Glutamatergic neuron (in vitro differentiated cells): ENCODE results near the gene ADAMTS16. TPM values are rescaled to one million over a fixed set of nuclear protein-coding genes. Genes with fewer than 3 reads are reported as not detected.

ENCODE experiments used
- DNase-seq: peaks from one replicate; pipeline ENCODE4 v3.0.0; 2022
- H3K27ac Mint-ChIP-seq: one replicate; pipeline ENCODE4 v1.8.0; 2020; ENCODE audit warnings: mild to moderate bottlenecking, mixed read lengths, inconsistent platforms; ENCODE audit not compliant: unreplicated experiment
- H3K27me3 Mint-ChIP-seq: one replicate; pipeline ENCODE4 v1.8.0; 2020; ENCODE audit warnings: mild to moderate bottlenecking, moderate library complexity, mixed read lengths, inconsistent platforms; ENCODE audit not compliant: unreplicated experiment
- H3K36me3 Mint-ChIP-seq: one replicate; pipeline ENCODE4 v1.8.0; 2020; ENCODE audit warnings: mild to moderate bottlenecking, mixed read lengths, inconsistent platforms; ENCODE audit not compliant: unreplicated experiment
- H3K4me1 Mint-ChIP-seq: one replicate; pipeline ENCODE4 v1.8.0; 2020; ENCODE audit warnings: mild to moderate bottlenecking, low read depth, mixed read lengths, inconsistent platforms; ENCODE audit not compliant: unreplicated experiment
- H3K4me3 Mint-ChIP-seq: one replicate; pipeline ENCODE4 v1.8.0; 2020; ENCODE audit warnings: mild to moderate bottlenecking, mixed read lengths, inconsistent platforms; ENCODE audit not compliant: unreplicated experiment
- H3K9me3 Mint-ChIP-seq: one replicate; pipeline ENCODE4 v1.8.0; 2020; ENCODE audit warnings: mild to moderate bottlenecking, moderate library complexity, mixed read lengths, inconsistent platforms; ENCODE audit not compliant: unreplicated experiment
- total RNA-seq: library from RNA; stranded (reverse); fragmentation: NEBNext Ultra II Directional; extraction: Animal tissue kit (Norgen Biotek cat#: 25700); gene quantifications from one replicate; pipeline ENCODE4 v1.2.1, GENCODE V29; 2021; ENCODE audit not compliant: unreplicated experiment
- TF ChIP-seq, protein P1 (sequence below): fragments of 200-600 bp; sonication (generic); IDR thresholded peaks from one replicate; pipeline ENCODE4 v1.5.0; 2021; ENCODE audit not compliant: partially characterized antibody, unreplicated experiment

Gene ADAMTS16
- total RNA-seq, 1 donor from 2014 or later = 4.8 TPM

DNA sequence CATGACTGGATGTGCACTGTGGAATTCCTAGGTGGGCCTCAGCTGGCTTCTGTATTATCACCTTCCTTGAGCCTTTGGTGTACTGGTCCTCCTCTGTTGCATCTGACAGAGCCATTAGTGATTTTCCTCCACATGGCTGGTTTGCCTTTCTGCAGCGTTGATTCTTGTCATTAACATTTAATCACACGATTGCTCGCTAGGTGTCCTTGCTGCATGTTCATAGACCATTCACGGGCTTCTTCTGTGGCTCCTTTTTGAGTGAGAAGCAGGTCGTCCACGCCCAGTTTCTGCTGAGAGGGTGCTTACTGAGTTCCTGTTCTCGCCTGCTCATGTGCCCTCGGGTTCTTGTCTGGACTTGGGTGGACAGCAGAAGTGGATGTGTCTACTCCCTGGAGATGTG lies 29.3 kb downstream of the ADAMTS16 start:
- no peaks in the 10 kb centered on the region for H3K36me3 Mint-ChIP-seq
- no peak for DNase-seq
- TF ChIP-seq, protein P1, sequence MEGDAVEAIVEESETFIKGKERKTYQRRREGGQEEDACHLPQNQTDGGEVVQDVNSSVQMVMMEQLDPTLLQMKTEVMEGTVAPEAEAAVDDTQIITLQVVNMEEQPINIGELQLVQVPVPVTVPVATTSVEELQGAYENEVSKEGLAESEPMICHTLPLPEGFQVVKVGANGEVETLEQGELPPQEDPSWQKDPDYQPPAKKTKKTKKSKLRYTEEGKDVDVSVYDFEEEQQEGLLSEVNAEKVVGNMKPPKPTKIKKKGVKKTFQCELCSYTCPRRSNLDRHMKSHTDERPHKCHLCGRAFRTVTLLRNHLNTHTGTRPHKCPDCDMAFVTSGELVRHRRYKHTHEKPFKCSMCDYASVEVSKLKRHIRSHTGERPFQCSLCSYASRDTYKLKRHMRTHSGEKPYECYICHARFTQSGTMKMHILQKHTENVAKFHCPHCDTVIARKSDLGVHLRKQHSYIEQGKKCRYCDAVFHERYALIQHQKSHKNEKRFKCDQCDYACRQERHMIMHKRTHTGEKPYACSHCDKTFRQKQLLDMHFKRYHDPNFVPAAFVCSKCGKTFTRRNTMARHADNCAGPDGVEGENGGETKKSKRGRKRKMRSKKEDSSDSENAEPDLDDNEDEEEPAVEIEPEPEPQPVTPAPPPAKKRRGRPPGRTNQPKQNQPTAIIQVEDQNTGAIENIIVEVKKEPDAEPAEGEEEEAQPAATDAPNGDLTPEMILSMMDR = no peak
- peaks cover 4% of the 10 kb centered on the region for H3K9me3 Mint-ChIP-seq
- no peak overlapping the region for H3K4me3 Mint-ChIP-seq
- no peak overlapping the region for H3K27ac Mint-ChIP-seq
- no peaks in the 10 kb centered on the region for H3K27me3 Mint-ChIP-seq
- H3K4me1 Mint-ChIP-seq = no peaks in the 10 kb centered on the region

DNA sequence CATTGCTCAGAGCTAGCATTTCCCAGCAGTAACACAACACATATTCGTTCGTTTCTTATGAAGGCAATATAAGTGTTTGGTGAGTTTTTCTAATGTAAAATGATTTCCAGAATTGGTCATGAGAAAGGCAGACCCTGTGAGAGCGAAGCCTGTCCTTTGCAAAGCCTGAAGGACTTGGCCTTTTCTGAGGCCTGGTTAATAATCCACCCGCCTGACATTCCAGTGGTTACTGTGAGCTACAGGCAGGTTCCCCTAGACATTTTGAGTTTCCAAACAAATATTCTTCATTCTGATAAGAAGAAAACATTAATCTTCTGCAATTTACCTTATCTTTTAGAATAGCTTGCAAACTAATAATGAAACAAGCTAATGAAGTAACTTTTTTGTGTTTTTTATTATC lies 38.0 kb downstream of the ADAMTS16 start:
- no peak for DNase-seq
- peaks cover 4% of the 10 kb centered on the region for H3K9me3 Mint-ChIP-seq
- H3K4me3 Mint-ChIP-seq = no peak overlapping the region
- H3K27me3 Mint-ChIP-seq = peaks cover 3% of the 10 kb centered on the region
- no peak overlapping the region for H3K27ac Mint-ChIP-seq
- peaks cover 3% of the 10 kb centered on the region for H3K4me1 Mint-ChIP-seq
- no peaks in the 10 kb centered on the region for H3K36me3 Mint-ChIP-seq
- TF ChIP-seq, protein P1 = no peak

DNA sequence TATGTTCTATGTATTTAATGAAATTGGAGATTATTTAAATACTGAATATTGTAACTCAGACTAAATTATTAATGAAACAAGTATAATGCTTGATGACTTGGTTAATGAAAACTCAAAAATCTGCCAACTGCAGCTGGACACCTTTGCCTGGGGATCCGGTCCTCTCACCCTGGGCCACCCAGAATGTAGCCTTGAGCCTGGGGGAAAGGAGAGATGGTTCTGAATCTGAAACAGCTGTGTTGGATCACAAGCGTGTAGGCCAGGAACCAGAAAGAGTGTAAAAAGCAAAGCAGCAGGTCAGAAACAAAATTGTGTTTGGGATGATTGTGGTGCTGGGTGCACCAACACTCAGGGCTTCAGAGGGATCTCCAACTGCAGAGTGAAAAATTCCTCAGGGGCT lies 38.5 kb downstream of the ADAMTS16 start:
- DNase-seq = no peak
- Mint-ChIP-seq H3K27ac (no peak overlapping the region), H3K9me3 (peaks cover 5% of the 10 kb centered on the region), H3K4me1 (peaks cover 5% of the 10 kb centered on the region), H3K27me3 (peaks cover 3% of the 10 kb centered on the region), H3K36me3 (no peaks in the 10 kb centered on the region), H3K4me3 (no peak overlapping the region)
- TF ChIP-seq, protein P1 = no peak

DNA sequence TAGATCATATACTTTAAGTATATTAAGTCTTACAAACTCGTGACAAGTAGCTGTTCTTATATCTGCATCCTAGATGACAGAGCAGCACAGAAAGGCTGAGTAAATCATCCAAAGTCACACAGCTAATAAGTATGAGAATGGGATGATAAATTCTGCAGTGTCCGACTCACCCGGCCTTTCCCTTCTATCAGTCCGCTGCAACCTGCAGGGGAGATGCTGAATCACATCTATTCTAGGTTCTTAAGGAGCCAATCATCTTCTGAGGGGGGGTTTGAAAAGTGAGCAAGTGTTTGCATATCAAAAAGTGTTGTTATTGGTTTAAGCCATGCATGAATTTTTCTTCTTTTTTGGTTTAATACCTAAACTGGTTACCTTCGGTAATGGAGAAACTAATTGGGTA lies 38.9 kb downstream of the ADAMTS16 start:
- H3K4me3 Mint-ChIP-seq = no peak overlapping the region
- no peaks in the 10 kb centered on the region for H3K36me3 Mint-ChIP-seq
- TF ChIP-seq, protein P1 = no peak
- DNase-seq = no peak
- no peak overlapping the region for H3K27ac Mint-ChIP-seq
- H3K9me3 Mint-ChIP-seq = peaks cover 5% of the 10 kb centered on the region
- peaks cover 3% of the 10 kb centered on the region for H3K27me3 Mint-ChIP-seq
- peaks cover 5% of the 10 kb centered on the region for H3K4me1 Mint-ChIP-seq

DNA sequence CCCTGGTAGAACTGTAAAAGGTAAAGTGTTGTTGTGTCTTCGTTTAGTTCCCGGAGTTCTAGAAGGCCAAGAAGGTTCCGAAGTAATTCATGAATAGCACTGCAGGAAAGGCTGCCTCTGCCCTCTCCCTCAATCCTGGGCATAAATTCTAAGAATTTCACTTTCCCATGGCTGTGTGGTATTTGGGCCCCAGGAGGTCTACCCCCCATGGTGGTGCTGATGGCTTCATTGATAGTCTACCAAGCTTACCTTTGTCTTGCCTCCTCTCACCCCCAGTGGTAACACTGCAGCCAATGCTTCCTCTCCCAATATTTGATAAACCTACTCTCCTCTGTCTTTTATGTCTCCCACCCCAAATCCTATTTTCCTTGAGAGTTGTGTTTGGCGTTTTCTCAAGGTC lies 39.5 kb downstream of the ADAMTS16 start:
- H3K4me3 Mint-ChIP-seq = no peak overlapping the region
- peaks cover 5% of the 10 kb centered on the region for H3K4me1 Mint-ChIP-seq
- H3K36me3 Mint-ChIP-seq = no peaks in the 10 kb centered on the region
- peaks cover 3% of the 10 kb centered on the region for H3K27me3 Mint-ChIP-seq
- TF ChIP-seq, protein P1 = no peak
- DNase-seq = no peak
- no peak overlapping the region for H3K27ac Mint-ChIP-seq
- H3K9me3 Mint-ChIP-seq = peaks cover 2% of the 10 kb centered on the region
